HUES6 (cell line): ENCODE measurements around the gene TPI1.
"Not testable (repeated sequence)": the region's sequence is repeated elsewhere in the genome, so short reads cannot be mapped to it uniquely, and the experiment has no call there.

Source experiments
- H3K27ac ChIP-seq: 2 replicates; pipeline ENCODE4 v1.7.0; 2013; ENCODE audit warnings: low read depth, mild to moderate bottlenecking, low read length, inconsistent platforms
- H3K27me3 ChIP-seq: 2 replicates; pipeline ENCODE4 v1.6.1; 2013; ENCODE audit warnings: low read length; ENCODE audit not compliant: control insufficient read depth, insufficient read depth
- H3K36me3 ChIP-seq: 2 replicates; pipeline ENCODE4 v1.6.1; 2013; ENCODE audit warnings: low read length; ENCODE audit not compliant: control insufficient read depth, insufficient read depth
- H3K4me1 ChIP-seq: 2 replicates; pipeline ENCODE4 v1.6.1; 2013; ENCODE audit warnings: low read length; ENCODE audit not compliant: control insufficient read depth, insufficient read depth
- H3K4me3 ChIP-seq: 2 replicates; pipeline ENCODE4 v1.5.1; 2013; ENCODE audit warnings: low read depth, low read length
- H3K9ac ChIP-seq: one replicate; pipeline ENCODE4 v1.6.1; 2013; ENCODE audit warnings: mild to moderate bottlenecking, low read length
- H3K9me3 ChIP-seq: 2 replicates; pipeline ENCODE4 v1.6.1; 2013; ENCODE audit warnings: low read depth, low read length; ENCODE audit not compliant: control insufficient read depth, insufficient read depth

The TPI1 gene

GRCh38 chr12:6903722-6904121 is 36.4 kb downstream of the TPI1 start:
- no peak overlapping the region for H3K27ac ChIP-seq
- H3K4me1 ChIP-seq, result peaks cover 16% of the 10 kb centered on the region
- H3K9ac ChIP-seq, result no peak overlapping the region
- no peak overlapping the region for H3K4me3 ChIP-seq
- no peaks in the 10 kb centered on the region for H3K9me3 ChIP-seq
- H3K27me3 ChIP-seq, result peaks cover 10% of the 10 kb centered on the region; the same call in 1 of the 2 replicates
- H3K36me3 ChIP-seq, result no peaks in the 10 kb centered on the region

GRCh38 chr12:6904280-6905276 is 37.2 kb downstream of the TPI1 start, which contains the start of gene LRRC23:
Gene LRRC23 (plus strand): TSS chr12:6904822. CDS start chr12:6905634, 812 bp downstream.
- H3K9me3 ChIP-seq, result no peaks in the 10 kb centered on the region
- H3K9ac ChIP-seq, result peak within 1 kb of the TSS; percentile 72
- H3K36me3 ChIP-seq, result no peaks in the 10 kb centered on the region
- peaks cover 16% of the 10 kb centered on the region for H3K4me1 ChIP-seq
- H3K27me3 ChIP-seq, result peaks cover 10% of the 10 kb centered on the region; the same call in 1 of the 2 replicates
- peak within 1 kb of the TSS; percentile 29 for H3K27ac ChIP-seq
- peak within 1 kb of the TSS; percentile 63 for H3K4me3 ChIP-seq

GRCh38 chr12:6905414-6906040 is 38.2 kb downstream of the TPI1 start:
- H3K27ac ChIP-seq, result no peak overlapping the region

GRCh38 chr12:6908141-6908540 is 40.8 kb downstream of the TPI1 start:
- H3K36me3 ChIP-seq, H3K9me3 ChIP-seq, H3K27ac ChIP-seq, H3K4me3 ChIP-seq, H3K9ac ChIP-seq: not testable (repeated sequence)
- peaks cover 22% of the 10 kb centered on the region for H3K4me1 ChIP-seq
- H3K27me3 ChIP-seq, result peaks cover 13% of the 10 kb centered on the region; the same call in 1 of the 2 replicates

More at GRCh38 chr12:6905414-6906040, 38.2 kb downstream of the TPI1 start:
- H3K36me3 ChIP-seq, result no peaks in the 10 kb centered on the region
- peaks cover 16% of the 10 kb centered on the region for H3K4me1 ChIP-seq
- H3K4me3 ChIP-seq, result peak overlapping the region; percentile 63
- no peaks in the 10 kb centered on the region for H3K9me3 ChIP-seq
- peaks cover 10% of the 10 kb centered on the region; the same call in 1 of the 2 replicates for H3K27me3 ChIP-seq
- H3K9ac ChIP-seq, result peak overlapping the region; percentile 72

GRCh38 chr12:6909421-6910145 is 42.3 kb downstream of the TPI1 start:
- Histone ChIP-seq H3K36me3 (no peaks in the 10 kb centered on the region), H3K4me1 (peaks cover 21% of the 10 kb centered on the region), H3K4me3 (no peak overlapping the region), H3K27ac (no peak overlapping the region), H3K9me3 (no peaks in the 10 kb centered on the region), H3K9ac (no peak overlapping the region), H3K27me3 (peaks cover 13% of the 10 kb centered on the region; the same call in 1 of the 2 replicates)

- H3K9me3 ChIP-seq, result no peaks in the 10 kb centered on the region
- H3K27ac ChIP-seq, result no peak overlapping the region
- H3K4me3 ChIP-seq, result no peak overlapping the region
- no peak overlapping the region for H3K9ac ChIP-seq
- H3K27me3 ChIP-seq, result peaks cover 9% of the 10 kb centered on the region; the same call in 1 of the 2 replicates
- peaks cover 38% of the 10 kb centered on the region for H3K4me1 ChIP-seq
- H3K36me3 ChIP-seq, result peaks cover 13% of the 10 kb centered on the region
Measured at GRCh38 chr12:6912164-6912935, 45.0 kb downstream of the TPI1 start.

- H3K36me3 ChIP-seq, result peaks cover 25% of the 10 kb centered on the region
- peaks cover 38% of the 10 kb centered on the region for H3K4me1 ChIP-seq
- H3K9me3 ChIP-seq, result no peaks in the 10 kb centered on the region
- peak within 1 kb of the TSS; percentile 68 for H3K4me3 ChIP-seq
- peaks cover 8% of the 10 kb centered on the region; the same call in 1 of the 2 replicates for H3K27me3 ChIP-seq
- peak within 1 kb of the TSS; percentile 59 for H3K9ac ChIP-seq
- H3K27ac ChIP-seq, result peak within 1 kb of the TSS; percentile 35; the same call in 1 of the 2 replicates
Measured at GRCh38 chr12:6914246-6914946, 47.1 kb downstream of the TPI1 start, which contains the start of gene ENO2. Gene ENO2 (plus strand): TSS chr12:6914580. CDS start chr12:6915833, 1,253 bp downstream.

- Histone ChIP-seq H3K27me3 (peaks cover 8% of the 10 kb centered on the region; the same call in 1 of the 2 replicates), H3K9me3 (no peaks in the 10 kb centered on the region), H3K27ac (no peak overlapping the region), H3K36me3 (peaks cover 33% of the 10 kb centered on the region), H3K4me3 (peak overlapping the region; percentile 68), H3K9ac (peak overlapping the region; percentile 59), H3K4me1 (peaks cover 38% of the 10 kb centered on the region)
Measured at GRCh38 chr12:6914947-6915788, 47.8 kb downstream of the TPI1 start.

GRCh38 chr12:6915789-6916285 is 48.5 kb downstream of the TPI1 start:
- Histone ChIP-seq H3K27me3 (peaks cover 7% of the 10 kb centered on the region; the same call in 1 of the 2 replicates), H3K9ac (no peak overlapping the region), H3K36me3 (peaks cover 33% of the 10 kb centered on the region), H3K4me1 (peaks cover 38% of the 10 kb centered on the region), H3K9me3 (no peaks in the 10 kb centered on the region), H3K27ac (no peak overlapping the region), H3K4me3 (peak overlapping the region; percentile 68)
